ENCODE data around the gene DLEC1.

The DLEC1 gene

DNA sequence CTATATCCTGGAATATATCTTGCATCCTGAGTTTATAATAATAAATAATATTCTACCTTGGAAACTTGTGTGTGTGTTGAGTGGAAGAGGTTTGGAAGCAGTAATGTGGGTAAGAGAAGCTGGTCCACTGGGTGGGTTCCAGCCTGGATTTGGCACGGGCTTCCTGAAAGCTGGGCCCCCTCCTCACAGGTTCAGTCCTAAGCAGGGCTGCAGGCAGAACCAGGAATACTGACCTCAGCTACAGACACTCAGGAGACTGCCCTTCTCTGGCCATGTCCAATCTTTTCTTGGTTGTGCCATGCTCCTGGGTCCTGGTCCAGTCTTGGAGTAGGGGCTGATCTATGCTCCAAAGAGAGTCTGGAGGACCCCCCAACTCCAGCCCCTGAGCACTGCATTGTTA is 104.0 kb downstream of the DLEC1 start:
- Histone ChIP-seq H3K9ac (ENCODE audit: low read length) (no peak overlapping the region), H4K20me1 (ENCODE audit: low read depth, low read length) (no peaks in the 10 kb centered on the region), H3K9me3 (ENCODE audit: insufficient read depth, low read length) (0 out of 2 replicates have a peak, but pooled peaks cover 4% of the 10 kb centered on the region), H3K4me3 (ENCODE audit: insufficient read depth, low read length, poor library complexity, severe bottlenecking) (no peak overlapping the region), H3K79me2 (ENCODE audit: insufficient read depth, low read length) (0 out of 2 replicates have a peak, but pooled peaks cover 9% of the 10 kb centered on the region), H3F3A (ENCODE audit: insufficient read depth) (no peaks in the 10 kb centered on the region), H3K27me3 (ENCODE audit: low read length) (no peaks in the 10 kb centered on the region), H3K27ac (ENCODE audit: low read depth, low read length) (no peak overlapping the region), H3K9me2 (replicated peaks; ENCODE audit: insufficient read depth, low read length) (no peaks in the 10 kb centered on the region), H3K4me2 (ENCODE audit: low read depth, low read length, poor library complexity, severe bottlenecking) (no peak overlapping the region), H2AFZ (ENCODE audit: low read depth, low read length, severe bottlenecking) (no peak overlapping the region), H3K36me3 (ENCODE audit: low read length) (no peaks in the 10 kb centered on the region)
- TF ChIP-seq CTCF (IDR thresholded peaks at IDR 0.05; ENCODE audit: insufficient read depth, low read length, poor library complexity, severe bottlenecking) (no peak), EZH2phosphoT487 (conservative IDR thresholded peaks at IDR 0.05; ENCODE audit: low read length) (no peak)

GRCh38 chr3:38143511-38143910 is 104.5 kb downstream of the DLEC1 start:
- Histone ChIP-seq H3K9ac (ENCODE audit: low read length) (no peak overlapping the region), H3F3A (ENCODE audit: insufficient read depth) (no peaks in the 10 kb centered on the region), H3K9me3 (ENCODE audit: insufficient read depth, low read length) (0 out of 2 replicates have a peak, but pooled peaks cover 4% of the 10 kb centered on the region), H4K20me1 (ENCODE audit: low read depth, low read length) (no peaks in the 10 kb centered on the region), H3K4me2 (ENCODE audit: low read depth, low read length, poor library complexity, severe bottlenecking) (no peak overlapping the region), H2AFZ (ENCODE audit: low read depth, low read length, severe bottlenecking) (no peak overlapping the region), H3K27ac (ENCODE audit: low read depth, low read length) (no peak overlapping the region), H3K27me3 (ENCODE audit: low read length) (no peaks in the 10 kb centered on the region), H3K9me2 (replicated peaks; ENCODE audit: insufficient read depth, low read length) (no peaks in the 10 kb centered on the region), H3K79me2 (ENCODE audit: insufficient read depth, low read length) (0 out of 2 replicates have a peak, but pooled peaks cover 9% of the 10 kb centered on the region), H3K36me3 (ENCODE audit: low read length) (no peaks in the 10 kb centered on the region), H3K4me3 (ENCODE audit: insufficient read depth, low read length, poor library complexity, severe bottlenecking) (no peak overlapping the region)
- TF ChIP-seq EZH2phosphoT487 (conservative IDR thresholded peaks at IDR 0.05; ENCODE audit: low read length) (no peak), CTCF (IDR thresholded peaks at IDR 0.05; ENCODE audit: insufficient read depth, low read length, poor library complexity, severe bottlenecking) (no peak)

DNA sequence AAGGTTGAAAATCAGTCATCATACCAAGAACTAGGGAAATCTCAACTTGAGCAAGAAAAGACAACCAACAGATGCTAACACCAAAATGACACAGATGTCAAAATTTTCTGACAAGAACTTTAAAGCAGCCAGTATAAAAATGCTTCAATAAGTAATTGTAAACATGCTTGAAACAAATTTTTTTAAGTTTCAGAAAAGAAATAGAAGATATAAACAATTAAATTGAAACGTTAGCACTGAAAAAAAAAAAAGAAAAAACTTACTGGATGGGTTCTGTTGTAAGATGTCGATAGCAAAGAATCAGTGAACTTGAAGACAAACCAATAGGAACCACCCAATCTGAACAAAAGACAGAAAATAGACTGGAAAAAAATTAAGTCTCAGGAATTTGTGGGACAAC is 107.5 kb downstream of the DLEC1 start:
- Histone ChIP-seq H3K36me3 (ENCODE audit: low read length) (no peaks in the 10 kb centered on the region), H3K9ac (ENCODE audit: low read length) (no peak overlapping the region), H3K79me2 (ENCODE audit: insufficient read depth, low read length) (no peaks in the 10 kb centered on the region), H3F3A (ENCODE audit: insufficient read depth) (no peaks in the 10 kb centered on the region), H3K9me3 (ENCODE audit: insufficient read depth, low read length) (0 out of 2 replicates have a peak, but pooled peaks cover 4% of the 10 kb centered on the region), H3K9me2 (replicated peaks; ENCODE audit: insufficient read depth, low read length) (no peaks in the 10 kb centered on the region), H3K4me3 (ENCODE audit: insufficient read depth, low read length, poor library complexity, severe bottlenecking) (no peak overlapping the region), H3K4me2 (ENCODE audit: low read depth, low read length, poor library complexity, severe bottlenecking) (no peak overlapping the region), H3K27ac (ENCODE audit: low read depth, low read length) (no peak overlapping the region), H3K27me3 (ENCODE audit: low read length) (no peaks in the 10 kb centered on the region), H4K20me1 (ENCODE audit: low read depth, low read length) (no peaks in the 10 kb centered on the region), H2AFZ (ENCODE audit: low read depth, low read length, severe bottlenecking) (no peak overlapping the region)
- TF ChIP-seq CTCF (IDR thresholded peaks at IDR 0.05; ENCODE audit: insufficient read depth, low read length, poor library complexity, severe bottlenecking) (no peak), EZH2phosphoT487 (conservative IDR thresholded peaks at IDR 0.05; ENCODE audit: low read length) (no peak)

Data from SU-DHL-6 (cell line).